ENCODE data around the gene TFEC.

TFEC gene

GRCh38 chr7:115952832-115953231 is 77.7 kb downstream of the TFEC start:
- Histone ChIP-seq H3K4me1 (no peaks in the 10 kb centered on the region), H3K4me3 (ENCODE audit: low read depth, low read length) (no peak overlapping the region), H3K27me3 (no peaks in the 10 kb centered on the region), H3K9me3 (no peaks in the 10 kb centered on the region), H3K36me3 (no peaks in the 10 kb centered on the region)
- TF ChIP-seq, protein P1, sequence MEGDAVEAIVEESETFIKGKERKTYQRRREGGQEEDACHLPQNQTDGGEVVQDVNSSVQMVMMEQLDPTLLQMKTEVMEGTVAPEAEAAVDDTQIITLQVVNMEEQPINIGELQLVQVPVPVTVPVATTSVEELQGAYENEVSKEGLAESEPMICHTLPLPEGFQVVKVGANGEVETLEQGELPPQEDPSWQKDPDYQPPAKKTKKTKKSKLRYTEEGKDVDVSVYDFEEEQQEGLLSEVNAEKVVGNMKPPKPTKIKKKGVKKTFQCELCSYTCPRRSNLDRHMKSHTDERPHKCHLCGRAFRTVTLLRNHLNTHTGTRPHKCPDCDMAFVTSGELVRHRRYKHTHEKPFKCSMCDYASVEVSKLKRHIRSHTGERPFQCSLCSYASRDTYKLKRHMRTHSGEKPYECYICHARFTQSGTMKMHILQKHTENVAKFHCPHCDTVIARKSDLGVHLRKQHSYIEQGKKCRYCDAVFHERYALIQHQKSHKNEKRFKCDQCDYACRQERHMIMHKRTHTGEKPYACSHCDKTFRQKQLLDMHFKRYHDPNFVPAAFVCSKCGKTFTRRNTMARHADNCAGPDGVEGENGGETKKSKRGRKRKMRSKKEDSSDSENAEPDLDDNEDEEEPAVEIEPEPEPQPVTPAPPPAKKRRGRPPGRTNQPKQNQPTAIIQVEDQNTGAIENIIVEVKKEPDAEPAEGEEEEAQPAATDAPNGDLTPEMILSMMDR (IDR thresholded peaks at IDR 0.05; ENCODE audit: low read depth, low read length) = no peak
- DNase-seq = no peak

DNA sequence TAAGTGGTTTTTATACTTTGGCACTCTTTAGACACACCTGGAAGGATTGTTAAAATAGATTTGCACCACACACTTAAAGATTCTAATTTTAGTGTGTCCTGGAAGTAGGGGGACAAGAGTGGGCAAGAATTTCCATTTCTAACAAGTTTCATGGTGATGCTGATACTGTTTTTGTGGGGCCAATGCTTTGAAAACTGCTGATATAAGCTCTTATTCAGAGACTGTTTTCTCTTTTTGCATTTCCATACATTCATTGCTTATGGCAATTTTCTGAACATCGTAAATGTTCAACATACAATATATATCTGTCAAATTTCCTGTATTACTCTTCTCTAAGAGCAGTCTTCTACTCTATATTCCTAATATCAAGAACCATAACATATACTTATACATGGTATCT is 79.0 kb downstream of the TFEC start:
- no peak for DNase-seq
- H3K36me3 ChIP-seq = no peaks in the 10 kb centered on the region
- H3K27me3 ChIP-seq = no peaks in the 10 kb centered on the region
- TF ChIP-seq, protein P1 (IDR thresholded peaks at IDR 0.05; ENCODE audit: low read depth, low read length) = no peak
- no peaks in the 10 kb centered on the region for H3K9me3 ChIP-seq
- H3K4me3 ChIP-seq (ENCODE audit: low read depth, low read length) = no peak overlapping the region
- H3K4me1 ChIP-seq = no peaks in the 10 kb centered on the region

DNA sequence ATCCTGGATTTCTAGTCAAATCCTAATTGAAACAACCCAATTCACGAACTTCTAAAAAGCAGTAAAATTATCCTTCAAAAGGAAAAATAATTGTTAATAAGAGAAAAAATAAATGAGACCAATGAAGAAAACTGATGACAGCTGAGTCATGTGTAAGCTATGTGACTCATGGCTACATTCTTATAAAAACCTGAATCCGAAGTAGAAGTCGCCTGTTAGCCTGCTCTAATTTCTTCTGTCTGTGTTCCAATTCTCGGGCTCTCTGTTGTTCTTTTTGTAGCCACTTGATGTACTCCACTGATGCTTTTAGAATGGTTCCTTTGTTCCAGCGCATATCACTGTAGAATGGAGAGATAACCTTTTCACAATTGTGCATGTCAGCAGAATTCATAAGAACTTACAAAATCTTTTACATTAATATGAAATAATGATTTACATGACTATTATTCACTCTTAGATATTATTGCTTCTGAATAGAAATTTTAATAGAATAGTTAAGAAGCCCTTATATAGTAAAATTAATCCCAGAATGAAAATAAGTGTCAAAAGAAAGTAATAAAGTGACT is 88.8 kb downstream of the TFEC start:
- H3K4me1 ChIP-seq = no peaks in the 10 kb centered on the region
- TF ChIP-seq, protein P1 (IDR thresholded peaks at IDR 0.05; ENCODE audit: low read depth, low read length) = no peak
- H3K27me3 ChIP-seq = no peaks in the 10 kb centered on the region
- no peaks in the 10 kb centered on the region; the same call in 1 of the 2 replicates for H3K9me3 ChIP-seq
- H3K4me3 ChIP-seq (ENCODE audit: low read depth, low read length) = no peak overlapping the region
- DNase-seq = no peak
- H3K36me3 ChIP-seq = no peaks in the 10 kb centered on the region

DNA sequence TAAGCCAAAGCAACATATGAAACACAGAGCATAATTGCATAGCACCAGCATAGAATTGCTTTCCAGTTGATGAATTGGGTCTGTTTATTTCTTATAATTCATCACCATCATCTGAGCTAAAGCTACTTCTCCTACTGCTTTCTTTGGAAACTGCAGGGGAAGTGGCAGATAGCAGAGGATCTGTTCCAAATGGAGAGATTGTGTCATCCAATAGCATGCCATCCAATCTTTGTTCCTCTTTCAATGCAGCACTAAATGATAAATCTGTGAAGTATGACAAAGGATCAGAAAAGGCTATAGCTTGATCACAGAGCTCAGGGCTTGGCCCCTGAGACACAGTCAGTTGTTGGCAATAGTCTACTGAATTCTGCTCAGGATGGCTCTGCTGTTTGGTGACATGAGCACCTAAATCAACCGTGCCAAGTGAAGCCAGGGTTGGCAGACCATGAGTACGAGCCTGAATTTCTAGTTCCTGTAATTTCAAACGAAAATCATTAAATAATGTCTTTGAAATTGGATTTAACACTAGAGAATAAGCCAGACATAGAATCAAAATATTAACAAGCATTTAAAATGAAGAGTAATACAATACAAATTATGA is 90.0 kb downstream of the TFEC start:
- H3K4me3 ChIP-seq (ENCODE audit: low read depth, low read length) = no peak overlapping the region
- TF ChIP-seq, protein P1 (IDR thresholded peaks at IDR 0.05; ENCODE audit: low read depth, low read length) = no peak
- DNase-seq = no peak
- no peaks in the 10 kb centered on the region for H3K36me3 ChIP-seq
- H3K4me1 ChIP-seq = no peaks in the 10 kb centered on the region
- H3K9me3 ChIP-seq = no peaks in the 10 kb centered on the region; the same call in 1 of the 2 replicates
- H3K27me3 ChIP-seq = no peaks in the 10 kb centered on the region

DNA sequence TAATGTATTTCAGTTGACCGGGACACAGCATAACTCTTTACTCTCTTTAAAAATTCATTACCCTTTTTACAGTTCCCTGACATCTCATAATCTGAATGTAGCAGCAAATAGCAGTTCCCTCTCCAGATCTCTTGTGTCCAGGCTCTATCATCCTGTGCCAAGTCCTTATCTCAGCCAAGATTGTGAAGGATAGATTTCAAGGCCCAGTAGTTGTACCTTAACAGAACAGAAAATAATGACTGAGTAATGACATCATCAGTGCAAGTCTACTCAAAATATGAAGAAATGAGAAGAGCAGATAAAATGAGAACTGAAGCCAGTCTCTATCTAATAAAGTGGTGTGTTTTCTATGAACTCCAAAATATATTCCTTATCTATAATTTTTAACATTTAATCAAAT is 92.6 kb downstream of the TFEC start:
- TF ChIP-seq, protein P1 (IDR thresholded peaks at IDR 0.05; ENCODE audit: low read depth, low read length) = no peak
- H3K27me3 ChIP-seq = no peaks in the 10 kb centered on the region
- H3K9me3 ChIP-seq = no peaks in the 10 kb centered on the region; the same call in 1 of the 2 replicates
- DNase-seq = no peak
- no peak overlapping the region for H3K4me3 ChIP-seq (ENCODE audit: low read depth, low read length)
- no peaks in the 10 kb centered on the region for H3K4me1 ChIP-seq
- H3K36me3 ChIP-seq = no peaks in the 10 kb centered on the region

DNA sequence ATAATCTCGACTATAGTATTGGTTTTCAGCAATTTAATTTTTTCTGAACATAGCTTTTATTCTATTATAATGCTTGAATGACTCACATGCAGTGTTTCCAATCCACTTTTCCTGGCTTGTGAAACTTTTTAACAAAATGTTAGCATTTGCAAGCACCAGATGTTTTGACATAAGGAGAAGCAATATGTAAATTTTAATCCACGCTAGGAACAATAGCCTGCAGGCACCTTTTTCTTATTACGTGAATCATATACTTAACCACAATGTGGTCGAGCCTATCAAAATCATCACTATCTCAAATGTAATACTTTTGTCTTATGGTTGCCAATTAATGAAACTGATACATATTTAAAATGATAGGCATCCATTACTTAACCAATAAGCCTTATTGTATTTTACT is 97.1 kb downstream of the TFEC start:
- H3K4me1 ChIP-seq = no peaks in the 10 kb centered on the region
- no peak overlapping the region for H3K4me3 ChIP-seq (ENCODE audit: low read depth, low read length)
- no peak for DNase-seq
- TF ChIP-seq, protein P1 (IDR thresholded peaks at IDR 0.05; ENCODE audit: low read depth, low read length) = no peak
- H3K36me3 ChIP-seq = no peaks in the 10 kb centered on the region
- H3K27me3 ChIP-seq = no peaks in the 10 kb centered on the region
- no peaks in the 10 kb centered on the region for H3K9me3 ChIP-seq

Data from BE2C (cell line).